Measurements from ENCODE around the gene C20orf144.
"Not testable (repeated sequence)": the region's sequence is repeated elsewhere in the genome, so short reads cannot be mapped to it uniquely, and the experiment has no call there.

DNA sequence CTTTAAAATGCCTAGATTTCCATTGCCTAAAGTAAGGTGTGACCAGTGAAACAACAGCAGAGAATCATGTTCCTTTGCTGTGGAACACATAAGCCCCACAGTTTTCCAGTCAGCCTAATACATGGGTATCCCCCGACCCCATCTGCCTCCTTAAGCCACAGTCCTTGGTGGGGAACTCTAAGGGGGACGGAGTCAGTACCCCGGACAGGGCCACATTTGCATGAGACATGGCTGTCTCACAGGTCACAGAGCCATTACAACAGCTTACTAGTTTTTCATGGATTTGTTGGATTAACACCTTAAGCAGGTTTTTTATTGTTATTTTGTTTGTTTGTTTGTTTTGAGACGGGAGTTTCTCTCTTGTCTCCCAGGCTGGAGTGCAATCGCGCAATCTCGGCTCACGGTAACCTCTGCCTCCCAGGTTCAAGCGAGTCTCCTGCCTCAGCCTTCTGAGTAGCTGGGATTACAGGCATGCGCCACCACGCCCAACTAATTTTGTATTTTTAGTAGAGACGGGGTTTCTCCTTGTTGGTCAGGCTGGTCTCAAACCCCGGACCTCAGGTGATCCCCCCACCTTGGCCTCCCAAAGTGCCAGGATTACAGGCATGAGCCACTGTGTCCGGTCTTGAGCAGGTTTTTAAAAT lies 15.0 kb upstream of the C20orf144 start:
- not testable (repeated sequence) for TF ChIP-seq CTCF, EP300 (IDR thresholded peaks at IDR 0.05)
